HG03354 (cell line): ENCODE measurements around the gene SOX21.
"Not testable (repeated sequence)": the region's sequence is repeated elsewhere in the genome, so short reads cannot be mapped to it uniquely, and the experiment has no call there.

ENCODE experiments used
- ATAC-seq: cut with Tn5 transposase; IDR thresholded peaks from one replicate; pipeline ENCODE4 v1.9.1; 2021; ENCODE audit warnings: mild to moderate bottlenecking; ENCODE audit not compliant: unreplicated experiment, poor library complexity, severe bottlenecking

Gene SOX21

DNA sequence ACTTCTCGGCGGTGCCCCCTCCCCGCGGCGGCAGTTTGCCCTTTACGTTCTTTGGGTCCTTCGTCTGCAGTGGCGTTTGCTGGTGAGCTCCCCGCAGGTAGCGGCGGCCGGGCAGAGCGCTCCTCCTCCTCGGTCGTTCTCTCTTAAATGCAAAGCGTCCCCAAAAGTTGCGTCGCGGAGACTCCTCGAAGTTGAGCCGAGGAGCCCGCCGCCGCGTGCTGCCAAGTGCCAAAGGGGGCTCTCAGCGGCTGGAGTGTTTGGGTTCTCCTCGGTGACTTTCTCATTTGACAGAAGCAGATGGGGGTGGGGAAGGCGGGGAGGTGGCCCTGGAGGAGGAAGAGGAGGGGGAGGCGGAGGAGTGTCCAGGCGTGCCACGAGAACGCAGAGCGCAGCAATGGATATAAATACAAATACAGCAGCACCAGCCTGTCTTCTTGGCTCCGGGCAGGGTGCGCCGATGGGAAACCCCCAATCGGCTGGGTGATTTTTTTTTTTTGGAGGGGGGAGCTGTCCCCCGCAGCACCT lies at the start of gene SOX21:
SOX21 (minus strand) TSS at position 259 of the 525 bp plus-strand sequence. CDS start 496 bp downstream, outside the sequence.
- ATAC-seq = no peak

DNA sequence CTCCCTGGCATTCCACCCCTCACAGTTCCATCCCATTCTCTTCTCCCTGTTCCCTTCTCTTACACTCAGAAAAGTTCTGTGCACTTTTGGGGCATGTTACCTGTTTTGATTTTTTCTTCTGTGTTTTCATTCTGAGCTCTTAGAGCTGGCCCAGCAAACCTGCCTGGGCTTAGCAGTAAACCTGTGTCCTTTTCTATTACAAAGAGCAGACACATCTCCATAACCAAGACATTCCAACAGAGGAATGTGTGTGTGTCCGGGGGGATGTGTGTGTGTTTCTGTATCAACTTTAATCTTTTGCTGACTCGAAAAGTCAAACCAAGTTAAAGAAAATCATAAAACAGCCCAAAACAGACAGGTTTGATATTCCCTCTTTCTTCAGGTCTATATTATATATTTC lies 49.1 kb upstream of the SOX21 start:
- no peak for ATAC-seq

DNA sequence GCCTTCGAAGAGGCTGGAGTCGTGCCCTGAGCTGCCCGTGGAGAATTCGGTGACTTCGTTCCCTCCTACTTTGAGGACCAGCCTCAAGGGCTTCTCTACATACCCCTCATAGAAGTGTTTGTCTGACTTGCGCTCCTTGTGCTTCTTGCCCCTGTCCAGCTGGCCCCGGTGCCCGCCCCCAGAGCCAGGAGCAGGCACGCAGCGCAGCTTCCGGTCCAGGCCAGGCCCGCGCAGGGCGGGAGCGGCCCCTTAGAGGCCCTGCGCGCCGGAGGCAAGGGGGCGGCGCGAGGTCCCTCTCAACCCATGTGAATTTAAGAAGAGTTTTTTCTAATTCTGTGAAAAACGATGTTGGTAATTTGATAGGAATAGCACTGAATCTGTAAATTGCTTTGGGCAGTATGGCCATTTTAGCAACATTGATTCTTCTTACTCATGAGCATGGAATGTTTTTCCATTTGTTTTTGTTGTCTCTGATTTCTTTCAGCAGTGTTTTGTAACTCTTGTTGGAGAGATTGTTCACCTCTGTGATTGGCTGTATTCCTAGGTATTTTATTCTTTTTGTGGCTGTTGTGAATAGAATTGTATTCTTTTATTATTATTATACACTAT lies 46.9 kb upstream of the SOX21 start:
- no peak for ATAC-seq

DNA sequence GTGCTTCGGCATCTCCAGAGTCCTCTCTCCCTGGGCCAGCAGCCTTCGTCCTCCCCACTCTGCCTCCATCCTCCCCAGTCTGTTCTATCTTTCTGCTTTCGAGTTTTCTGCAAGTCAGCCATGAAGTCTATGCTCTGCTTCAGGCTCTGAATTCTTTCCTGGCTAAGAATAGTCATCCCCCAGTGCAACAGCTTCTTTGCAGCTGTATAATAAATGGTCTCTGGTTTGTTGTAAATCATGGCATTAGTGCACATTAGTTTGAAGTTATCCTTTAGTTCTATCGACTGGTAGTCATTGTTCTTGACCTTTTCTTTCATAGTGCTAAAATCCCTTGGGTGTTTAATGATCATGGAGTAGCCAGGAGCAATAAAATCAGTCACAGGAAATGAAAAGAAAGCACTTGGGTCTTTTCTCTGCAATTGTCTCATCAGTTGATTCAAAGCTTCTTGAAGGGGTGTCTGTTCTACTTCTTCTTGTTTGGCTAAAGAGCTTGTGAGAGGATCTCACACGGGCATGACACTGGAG lies 46.2 kb upstream of the SOX21 start:
- ATAC-seq = no peak

DNA sequence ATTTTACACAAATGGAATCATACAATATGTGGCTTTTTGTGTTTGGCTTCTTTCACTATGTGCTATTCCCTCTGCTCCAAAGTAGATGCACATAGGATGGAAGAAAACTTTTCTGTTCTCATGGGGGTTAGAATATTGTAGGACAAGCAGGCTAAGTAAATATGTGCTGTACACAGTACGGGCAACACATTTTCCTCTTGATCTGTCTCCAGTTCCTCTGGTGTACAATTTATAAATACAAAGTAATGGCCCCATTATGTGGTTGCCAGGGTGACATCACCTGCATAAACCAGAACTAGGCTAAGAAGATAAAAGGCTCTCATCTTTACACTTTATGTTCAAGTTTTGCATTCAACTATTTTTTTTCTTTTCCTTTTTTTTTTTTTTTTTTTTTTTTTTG lies 41.0 kb upstream of the SOX21 start:
- no peak for ATAC-seq

DNA sequence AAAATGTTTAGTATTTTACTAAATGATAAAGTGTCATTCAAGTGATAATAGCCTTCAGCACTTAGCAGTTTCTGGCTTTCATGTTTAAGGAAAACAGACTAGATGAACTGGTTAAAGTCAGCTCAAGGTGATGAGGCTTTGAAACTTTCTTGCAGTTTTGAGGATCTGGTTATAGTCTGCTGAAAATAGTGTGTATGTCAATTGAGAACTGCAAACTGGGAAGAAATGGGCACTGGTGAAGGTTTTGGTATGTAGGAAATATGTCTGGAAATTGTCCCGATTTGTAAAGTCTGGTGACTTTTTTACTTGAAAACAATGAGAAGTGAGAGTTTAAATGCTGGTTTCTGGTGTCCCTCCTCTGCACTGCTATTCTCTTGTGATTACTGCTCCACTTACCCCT lies 36.8 kb upstream of the SOX21 start:
- no peak for ATAC-seq

DNA sequence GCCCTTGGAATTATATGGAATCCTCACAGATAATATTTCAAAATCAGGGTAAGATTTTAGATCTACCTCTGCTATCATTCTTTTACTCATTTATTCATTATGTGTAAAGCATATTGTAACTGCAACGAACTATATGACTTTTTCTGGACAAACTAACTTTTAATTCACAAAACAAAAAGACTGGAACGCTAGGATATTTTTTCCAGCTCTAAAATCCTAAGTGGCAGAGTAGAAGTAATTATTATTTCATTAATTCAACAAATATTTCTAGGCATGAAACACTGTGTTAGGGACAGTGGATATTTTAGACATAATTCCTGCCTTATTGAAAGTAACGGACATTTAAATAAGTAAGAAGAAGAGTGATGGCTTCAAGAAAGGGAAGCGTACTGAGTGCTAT lies 26.9 kb upstream of the SOX21 start:
- no peak for ATAC-seq

DNA sequence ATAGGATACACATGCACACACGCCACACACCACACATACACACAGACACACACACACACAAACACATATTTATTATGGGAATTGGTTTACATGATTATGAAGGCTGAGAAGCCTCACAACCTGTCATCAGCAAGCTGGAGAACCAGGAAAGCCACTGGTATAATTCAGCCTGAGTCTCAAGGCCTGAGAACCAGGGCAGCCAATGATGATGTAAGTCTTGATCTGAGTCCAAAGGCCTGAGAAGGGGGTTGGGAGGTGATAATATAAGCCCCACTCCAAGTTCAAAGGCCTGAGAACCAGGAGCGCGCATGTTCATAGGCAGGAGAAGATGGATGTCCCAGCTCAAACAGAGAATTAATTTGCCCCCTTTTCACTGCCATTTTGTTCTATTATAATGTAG lies 18.7 kb upstream of the SOX21 start:
- no peak for ATAC-seq

DNA sequence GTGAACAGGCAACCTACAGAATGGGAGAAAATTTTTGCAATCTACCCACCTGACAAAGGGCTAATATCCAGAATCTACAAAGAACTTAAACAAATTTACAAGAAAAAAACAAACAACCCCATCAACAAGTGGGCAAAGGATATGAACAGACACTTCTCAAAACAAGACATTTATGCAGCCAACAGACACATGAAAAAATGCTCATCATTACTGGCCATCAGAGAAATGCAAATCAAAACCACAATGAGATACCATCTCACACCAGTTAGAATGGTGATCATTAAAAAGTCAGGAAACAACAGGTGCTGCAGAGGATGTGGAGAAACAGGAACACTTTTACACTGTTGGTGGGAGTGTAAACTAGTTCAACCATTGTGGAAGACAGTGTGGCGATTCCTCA lies 17.6 kb upstream of the SOX21 start:
- not testable (repeated sequence) for ATAC-seq

DNA sequence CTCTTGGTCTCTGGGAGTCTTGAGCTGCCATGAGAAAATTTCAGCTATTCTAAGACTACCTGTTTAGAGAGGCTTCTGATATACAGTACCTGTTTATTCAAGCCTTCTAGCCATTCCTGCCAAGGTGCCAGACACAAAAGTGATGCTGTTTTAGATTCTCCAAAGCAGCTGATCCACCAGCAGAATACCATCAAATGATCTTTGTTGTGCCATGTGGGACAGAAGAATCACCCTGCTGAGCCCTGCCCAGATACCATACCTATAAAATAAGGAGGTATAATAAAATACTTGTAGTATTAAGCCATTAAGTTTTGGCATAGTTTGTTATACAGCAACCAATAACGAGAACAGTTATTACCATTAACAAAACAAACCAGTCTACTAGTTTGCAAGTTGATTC lies 14.1 kb upstream of the SOX21 start:
- no peak for ATAC-seq

DNA sequence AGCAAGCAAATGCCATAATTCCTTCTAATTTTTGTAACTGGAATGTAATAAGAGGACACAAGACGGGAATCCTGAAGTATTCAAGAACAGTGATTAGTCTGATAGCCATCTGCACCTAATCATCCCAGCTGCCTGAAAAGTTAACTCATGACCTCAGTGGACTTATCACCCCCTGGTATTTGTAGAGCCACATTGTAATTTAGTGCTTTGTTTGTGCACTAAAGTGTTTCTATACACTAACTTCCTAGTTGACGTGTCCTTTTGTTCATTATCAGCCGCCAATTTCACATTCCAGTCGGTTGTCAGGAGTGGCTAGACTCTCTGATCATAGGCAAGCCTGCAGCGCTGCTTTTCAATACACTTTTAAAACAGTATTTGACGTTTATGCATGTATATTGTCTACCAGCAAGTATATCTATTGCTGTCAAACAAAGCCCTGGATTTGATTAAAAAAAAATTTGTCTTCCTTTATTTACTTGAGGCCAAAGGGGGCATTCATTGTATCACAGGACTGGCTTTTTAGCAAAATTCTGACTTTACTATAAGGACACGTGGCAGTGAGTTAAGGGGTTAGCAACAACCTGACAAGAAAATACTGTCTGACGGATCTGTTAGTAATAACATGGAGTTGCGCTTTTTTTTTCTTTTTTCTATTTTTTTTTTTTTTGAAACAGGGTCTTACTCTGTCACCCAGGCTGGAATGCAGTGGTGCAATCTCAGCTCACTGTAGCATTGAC lies 10.4 kb upstream of the SOX21 start:
- ATAC-seq = no peak

DNA sequence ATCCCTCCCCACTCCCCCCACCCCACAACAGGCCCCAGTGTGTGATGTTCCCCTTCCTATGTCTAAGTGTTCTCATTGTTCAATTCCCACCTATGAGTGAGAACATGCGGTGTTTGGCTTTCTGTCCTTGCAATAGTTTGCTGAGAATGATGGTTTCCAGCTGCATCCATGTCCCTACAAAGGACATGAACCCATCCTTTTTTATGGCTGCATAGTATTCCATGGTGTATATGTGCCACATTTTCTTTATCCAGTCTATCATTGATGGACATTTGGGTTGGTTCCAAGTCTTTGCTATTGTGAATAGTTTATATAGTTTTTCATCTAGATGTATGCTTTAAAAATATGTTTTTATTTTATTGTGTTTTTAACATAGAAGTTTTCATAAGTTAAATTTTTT lies 6.4 kb upstream of the SOX21 start:
- not testable (repeated sequence) for ATAC-seq

DNA sequence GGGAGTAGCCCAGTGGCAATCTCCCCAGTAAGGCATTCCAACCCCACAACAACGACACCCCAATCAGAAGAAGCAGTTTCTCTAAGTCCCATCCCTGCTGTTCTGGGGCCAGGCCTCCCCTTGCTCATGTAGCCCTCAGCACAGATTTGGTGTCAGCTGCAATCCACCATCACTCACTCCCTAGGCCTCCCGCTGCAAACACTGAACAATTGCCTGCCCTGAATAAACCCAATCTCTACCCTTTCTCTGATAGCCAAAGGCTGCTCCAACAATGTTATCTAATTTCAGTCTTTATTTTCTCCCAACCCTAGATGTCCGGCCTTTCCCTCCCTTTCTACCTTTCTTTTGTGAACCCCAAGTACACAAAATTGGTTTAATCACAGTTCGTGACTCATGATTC lies 5.6 kb upstream of the SOX21 start:
- ATAC-seq = no peak

DNA sequence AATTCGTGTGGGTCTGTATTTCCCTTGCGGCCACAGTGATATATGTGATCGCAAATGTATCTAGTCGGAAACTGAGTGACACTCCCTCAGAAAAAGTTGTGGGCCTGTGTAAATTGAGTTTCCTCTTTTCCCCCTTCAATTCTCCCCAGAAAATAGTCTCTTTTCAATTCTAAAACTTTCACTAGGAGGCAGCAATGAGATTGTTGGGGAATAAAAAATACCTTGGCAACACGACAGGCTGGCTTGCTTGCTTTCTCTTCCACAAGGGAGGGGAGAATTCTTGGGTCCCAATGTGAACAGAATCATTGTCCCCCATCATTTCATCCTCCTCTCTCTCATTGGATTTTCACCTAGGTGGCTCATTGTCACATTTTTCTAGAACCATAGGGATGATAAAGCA lies 3.7 kb upstream of the SOX21 start:
- no peak for ATAC-seq

DNA sequence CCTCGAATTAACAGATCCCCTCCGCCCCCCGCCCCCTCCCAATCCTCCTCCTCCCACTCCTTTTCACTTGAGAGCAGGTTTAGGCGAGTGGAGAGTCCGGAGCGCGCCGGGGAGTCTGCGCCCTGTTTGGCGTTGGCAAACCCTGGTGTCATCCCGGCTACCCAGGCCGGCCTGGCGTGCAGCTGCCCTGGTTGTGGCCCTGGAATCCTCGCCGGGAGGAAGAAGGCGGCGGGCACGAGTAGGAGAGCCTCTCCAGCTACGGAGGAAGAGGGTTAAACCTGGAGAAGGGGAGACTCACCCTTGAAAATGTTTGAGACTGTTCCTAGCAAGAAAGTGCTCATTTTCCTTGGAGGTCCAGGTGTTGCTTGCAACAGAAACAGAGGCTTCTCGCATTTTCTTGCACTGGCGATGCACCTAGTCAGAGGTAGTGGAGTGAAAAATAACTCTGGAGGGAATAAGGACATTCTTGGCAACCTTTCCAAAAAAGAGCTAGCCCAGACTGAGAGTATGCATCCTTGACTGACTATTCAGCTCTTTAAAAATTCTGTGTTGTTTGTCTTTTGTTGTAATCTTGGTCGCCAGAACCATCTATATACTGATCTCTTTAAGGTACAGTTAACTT lies 1.3 kb upstream of the SOX21 start:
- no peak for ATAC-seq

DNA sequence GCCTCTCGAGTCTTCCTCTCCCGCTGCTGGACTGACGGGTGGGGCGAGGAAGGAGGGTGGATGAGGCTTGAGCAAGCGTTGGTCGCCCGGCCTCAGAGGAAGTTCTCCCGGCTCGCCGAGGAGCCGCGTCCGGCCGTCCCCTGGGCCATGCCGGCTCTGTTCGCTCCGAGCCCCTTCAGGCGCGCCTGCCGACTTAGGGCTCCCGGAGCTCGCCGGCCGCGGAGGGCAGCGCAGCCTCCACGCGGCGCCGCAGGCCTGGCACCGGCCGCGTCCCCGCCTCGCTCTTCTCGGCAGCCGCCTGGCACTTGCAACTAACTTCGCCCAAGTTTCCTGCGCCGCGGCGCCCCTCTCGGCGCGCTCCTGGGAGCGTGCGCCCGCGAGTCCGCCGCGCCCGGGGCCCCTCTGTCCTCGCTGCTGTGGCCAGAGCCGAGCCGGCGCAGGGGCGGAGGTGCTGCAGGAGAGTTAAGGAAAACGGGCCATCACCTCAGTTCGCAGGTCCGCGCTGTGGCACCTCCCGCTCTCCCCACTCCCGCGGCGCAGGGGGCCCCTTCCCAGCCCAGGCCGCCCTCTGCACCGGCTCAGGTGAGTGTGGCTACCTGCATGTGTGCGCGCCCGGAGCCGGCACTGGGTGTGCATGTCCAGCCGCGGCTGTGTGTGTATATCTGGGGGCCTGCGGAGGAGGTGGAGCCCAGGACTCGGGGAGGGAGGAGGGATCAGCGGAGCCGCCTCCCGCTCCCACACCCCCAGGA lies 641 bp upstream of the SOX21 start:
- no peak for ATAC-seq

DNA sequence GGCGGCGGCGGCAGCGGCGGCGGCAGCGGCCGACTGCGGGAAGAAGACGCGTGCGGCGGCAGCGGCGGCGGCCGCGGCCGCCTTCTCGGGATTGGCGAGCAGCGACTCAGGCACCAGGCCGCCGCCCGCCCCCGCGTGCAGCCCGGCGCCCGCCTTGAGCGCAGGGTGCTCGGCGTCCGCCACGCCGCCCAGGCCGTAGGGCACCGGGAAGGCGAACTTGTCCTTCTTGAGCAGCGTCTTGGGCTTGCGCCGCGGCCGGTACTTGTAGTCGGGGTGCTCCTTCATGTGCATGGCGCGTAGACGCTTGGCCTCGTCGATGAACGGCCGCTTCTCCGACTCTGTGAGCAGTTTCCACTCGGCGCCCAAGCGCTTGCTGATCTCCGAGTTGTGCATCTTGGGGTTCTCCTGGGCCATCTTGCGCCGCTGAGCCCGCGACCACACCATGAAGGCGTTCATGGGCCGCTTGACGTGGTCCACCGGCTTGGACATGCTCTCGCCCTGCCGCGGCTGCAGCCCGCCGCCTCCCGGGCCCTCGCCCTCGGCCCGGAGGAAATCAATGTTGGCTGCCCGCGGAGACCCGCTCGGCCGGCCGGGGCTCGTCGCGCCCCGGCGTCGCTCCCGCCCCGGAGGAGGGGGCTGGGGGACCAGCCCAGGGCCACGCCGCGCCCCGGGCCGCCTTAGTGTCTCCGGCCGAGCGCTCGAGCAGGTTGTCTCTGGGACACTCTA lies 621 bp downstream of the SOX21 start:
- ATAC-seq = peak; percentile 32

DNA sequence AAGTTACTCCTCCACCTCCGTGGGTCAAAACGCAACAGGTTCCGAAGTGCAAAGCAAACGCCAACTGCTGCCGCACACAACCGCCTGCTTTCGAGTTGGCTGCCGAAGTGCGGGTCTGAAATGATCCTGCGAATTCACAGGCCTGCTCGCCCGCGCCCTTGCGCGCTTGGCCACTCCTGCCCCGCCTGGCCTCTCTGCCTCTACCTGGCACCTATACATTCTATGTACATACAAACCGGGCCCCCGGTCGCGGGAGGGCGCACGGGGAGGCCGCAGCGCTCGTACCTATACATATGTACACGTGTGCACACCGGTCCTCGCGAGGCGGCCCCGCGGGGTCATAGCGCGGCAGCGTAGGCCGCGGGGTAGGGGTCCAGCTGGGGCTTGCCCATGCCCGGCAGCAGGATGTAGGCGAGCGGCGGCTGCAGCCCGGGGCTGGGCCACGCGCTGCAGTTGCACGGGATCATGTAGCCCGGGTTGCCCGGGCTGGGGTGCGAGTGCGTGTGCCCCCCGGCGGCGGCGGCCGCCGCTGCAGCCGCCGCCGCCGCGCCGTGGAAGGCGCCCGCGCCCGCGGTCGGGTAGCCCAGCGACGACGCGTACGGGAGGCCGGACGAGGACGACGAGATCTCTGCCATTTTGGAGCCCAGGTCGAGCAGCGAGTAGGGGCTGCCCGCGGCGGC lies 1.3 kb downstream of the SOX21 start:
- ATAC-seq = peak; percentile 72
